HT1080 (cell line): ENCODE measurements around the gene PDZD2. TPM values are rescaled to one million over a fixed set of nuclear protein-coding genes. Genes with fewer than 3 reads are reported as not detected.
"Not testable (repeated sequence)": the region's sequence is repeated elsewhere in the genome, so short reads cannot be mapped to it uniquely, and the experiment has no call there.

Source experiments
- DNase-seq: peaks from one replicate; pipeline ENCODE4 v3.0.0-alpha.2; 2015; ENCODE audit warnings: low read depth
- total RNA-seq: library from RNA; depleted of rRNA; stranded (reverse); fragments of >200 nt; shearing (Covaris generic); gene quantifications from 2 replicates; pipeline ENCODE4 v1.2.3, GENCODE V29; 2014

Gene PDZD2
- total RNA-seq, 1 experiment from 2014 or later, result 1.1 TPM

DNA sequence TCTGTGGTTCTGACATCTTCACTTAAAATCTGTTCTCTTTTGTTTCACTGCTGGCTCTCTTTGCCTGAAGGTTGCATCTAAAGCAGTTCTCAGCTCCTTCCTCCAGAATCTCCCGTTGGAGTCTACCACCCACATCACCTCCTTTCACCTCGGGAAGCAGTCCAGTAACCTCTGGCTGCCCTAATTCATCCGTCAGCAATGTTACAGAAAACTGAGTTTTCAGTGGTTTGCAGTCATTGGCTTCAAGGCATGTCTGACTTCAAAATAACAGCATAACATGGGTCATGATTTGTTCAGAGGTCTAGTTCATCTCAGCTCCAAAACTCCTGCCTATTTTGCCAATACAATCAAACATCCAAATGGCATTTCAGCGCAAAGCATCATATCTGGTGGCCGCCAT, 427.5 kb downstream of the PDZD2 start:
- no peak for DNase-seq

DNA sequence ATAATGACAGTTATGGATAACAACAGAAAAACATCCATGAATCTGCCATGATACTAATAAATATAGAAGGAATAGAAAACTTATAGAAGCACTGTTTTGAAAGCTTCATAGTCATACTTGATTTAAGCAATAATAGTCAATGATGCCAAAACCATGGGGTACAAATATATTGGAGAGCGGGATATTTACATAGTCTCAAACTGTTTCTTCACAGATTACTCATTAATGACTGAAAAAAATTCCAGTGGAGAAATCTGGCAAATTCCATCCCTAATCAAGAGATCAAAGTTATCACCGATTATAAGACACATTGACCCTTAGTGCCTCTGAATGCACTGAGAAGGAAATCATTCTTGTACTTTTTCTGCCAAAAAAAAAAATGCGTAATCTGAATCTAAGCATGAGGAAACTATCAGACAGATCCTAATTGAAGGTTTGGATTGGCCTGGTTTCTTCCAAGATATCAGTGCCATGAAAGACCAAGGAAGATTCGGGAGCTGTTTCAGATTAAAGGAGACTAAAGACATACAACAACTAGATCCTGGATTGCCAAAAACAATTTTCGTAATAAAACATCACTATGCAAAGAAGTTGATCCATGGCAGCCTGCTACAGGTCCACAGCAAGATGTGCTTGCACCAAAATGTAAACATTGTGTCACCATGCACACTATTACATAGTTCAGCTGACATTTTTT, 429.0 kb downstream of the PDZD2 start:
- no peak for DNase-seq

DNA sequence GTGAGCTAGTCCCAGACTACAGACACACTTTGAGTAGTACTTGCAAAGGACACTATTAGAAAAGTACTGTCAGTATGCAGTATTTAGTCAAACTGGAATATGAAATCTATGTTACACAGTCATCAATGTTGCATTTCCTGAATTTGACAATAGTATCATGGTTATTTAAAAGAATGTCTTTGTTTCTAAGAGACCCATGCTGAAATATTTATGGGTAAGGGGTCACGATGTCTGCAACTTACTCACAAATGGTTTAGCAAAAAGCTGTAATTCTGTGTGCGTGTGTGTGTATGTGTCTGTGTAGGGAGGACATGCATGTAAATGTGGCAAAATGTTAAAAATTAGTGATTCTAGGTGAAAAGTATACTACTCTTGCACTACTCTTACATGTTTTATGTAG, 429.6 kb downstream of the PDZD2 start:
- DNase-seq, result no peak

DNA sequence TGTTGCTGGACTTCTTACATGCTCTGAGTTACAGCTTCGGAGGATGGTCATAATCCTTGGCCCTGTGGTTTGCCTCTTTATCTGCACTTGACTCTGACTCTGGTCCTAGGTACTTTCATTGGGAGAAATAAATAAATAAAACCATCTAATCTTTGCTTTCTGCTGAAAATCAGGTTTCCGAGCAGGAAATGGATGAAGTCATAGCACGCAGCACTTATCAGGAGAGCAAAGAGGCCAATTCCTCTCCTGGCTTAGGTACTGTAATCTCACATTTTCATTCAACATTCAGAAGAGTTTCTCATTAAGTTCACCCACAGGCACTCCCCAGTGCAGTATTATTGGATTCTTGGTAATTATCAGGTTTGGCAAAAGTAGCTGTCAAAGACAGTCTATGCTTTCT, 430.5 kb downstream of the PDZD2 start:
- DNase-seq, result no peak

DNA sequence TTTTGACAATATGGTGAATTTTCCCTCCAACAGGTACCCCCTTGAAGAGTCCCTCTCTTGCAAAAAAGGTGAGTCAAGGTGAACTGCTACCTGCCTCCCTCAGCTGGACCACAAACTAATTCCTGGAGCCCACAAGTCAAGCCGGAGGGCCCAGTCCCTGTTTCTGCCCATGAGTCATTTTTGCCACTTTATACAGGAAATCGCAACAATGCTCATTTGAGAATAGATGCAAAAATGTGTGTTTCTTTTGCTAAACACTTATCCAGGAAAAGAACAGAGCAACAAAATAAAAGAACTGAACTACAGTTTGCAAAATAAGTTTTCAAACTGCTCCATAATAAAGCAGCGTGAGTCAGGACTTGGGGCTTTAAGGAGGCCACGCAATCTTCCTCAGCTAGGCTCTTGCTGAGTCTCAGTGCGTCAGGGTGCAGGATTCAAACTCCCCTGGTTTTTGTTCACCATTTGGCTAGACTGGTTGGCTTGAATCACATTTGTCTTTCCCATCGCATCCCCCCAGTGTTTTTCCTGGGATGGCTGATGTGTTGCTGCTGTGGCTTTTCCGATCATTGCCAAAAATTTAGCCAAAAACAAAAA, 432.5 kb downstream of the PDZD2 start:
- peak; percentile 35 for DNase-seq

DNA sequence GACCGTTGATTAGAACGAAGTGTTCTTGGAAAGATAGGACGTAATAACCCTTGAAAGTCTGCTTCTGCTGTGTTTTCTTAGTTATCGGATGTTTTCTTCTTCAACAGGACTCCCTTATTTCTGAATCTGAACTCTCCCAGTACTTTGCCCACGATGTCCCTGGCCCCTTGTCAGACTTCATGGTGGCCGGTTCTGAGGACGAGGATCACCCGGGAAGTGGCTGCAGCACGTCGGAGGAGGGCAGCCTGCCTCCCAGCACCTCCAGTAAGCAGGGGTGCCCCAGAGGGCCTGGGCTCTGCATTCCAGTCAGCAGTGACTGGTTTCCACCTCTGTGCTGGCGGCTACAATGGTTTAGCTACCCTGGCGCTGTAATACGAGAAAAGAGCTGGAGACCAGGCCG, 433.1 kb downstream of the PDZD2 start:
- DNase-seq, result no peak

DNA sequence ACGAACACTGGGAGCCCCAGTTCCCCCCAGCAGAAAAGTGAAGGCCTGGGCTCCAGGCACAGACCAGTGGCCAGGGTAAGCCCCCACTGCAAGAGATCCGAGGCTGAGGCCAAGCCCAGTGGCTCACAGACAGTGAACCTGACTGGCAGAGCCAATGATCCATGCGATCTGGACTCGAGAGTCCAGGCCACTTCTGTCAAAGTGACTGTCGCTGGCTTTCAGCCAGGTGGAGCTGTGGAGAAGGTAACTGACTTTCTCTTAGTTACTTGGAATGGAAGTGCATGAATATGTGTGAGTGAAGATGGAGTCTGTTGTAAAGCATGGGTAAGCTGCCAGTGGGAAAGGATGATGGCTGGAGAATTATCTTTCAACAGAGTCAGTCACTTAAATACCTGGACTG, 435.5 kb downstream of the PDZD2 start:
- DNase-seq, result no peak

DNA sequence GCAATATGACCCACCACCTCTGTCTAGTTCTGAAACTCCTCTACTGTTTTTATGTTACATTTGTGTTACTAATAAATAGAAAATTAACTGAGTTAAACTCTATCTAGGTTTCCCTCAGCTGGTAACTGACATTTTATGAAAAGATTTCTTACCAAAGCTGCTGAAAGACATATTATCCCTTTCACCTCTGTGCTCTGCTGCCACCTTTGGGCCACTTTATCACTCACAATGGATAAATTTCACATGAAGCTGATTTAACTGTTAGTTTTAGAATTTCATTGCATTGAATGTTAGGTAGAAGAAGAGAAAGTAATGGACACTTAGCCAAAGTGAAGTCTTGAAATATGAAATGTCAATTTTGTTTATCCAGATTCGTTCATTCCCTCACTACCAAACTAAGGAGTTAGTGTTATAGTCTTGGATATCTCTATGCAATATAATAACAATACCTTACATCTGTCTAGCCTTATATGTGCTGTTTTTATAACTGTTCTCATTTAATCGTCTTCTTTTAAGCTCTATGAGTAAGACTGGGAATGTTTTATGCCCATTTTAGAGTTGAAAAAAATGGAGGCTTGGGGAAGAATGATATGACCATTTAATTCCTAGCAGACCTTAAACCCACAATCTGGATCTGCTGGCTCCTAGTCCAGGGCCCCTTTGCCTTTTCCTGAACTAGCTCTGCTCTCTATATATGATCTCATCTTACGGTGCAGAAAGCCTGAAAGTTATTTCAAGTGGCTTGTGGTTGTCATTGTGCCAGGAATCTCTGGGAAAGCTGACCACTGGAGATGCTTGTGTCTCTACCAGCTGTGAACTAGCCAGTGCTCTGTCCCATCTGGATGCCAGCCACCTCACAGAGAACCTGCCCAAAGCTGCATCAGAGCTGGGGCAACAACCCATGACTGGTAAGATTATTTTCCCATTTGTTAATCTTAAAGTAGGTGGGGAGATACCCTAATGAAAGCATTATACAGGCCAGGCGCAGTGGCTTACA, 438.1 kb downstream of the PDZD2 start:
- peak; percentile 67 for DNase-seq

DNA sequence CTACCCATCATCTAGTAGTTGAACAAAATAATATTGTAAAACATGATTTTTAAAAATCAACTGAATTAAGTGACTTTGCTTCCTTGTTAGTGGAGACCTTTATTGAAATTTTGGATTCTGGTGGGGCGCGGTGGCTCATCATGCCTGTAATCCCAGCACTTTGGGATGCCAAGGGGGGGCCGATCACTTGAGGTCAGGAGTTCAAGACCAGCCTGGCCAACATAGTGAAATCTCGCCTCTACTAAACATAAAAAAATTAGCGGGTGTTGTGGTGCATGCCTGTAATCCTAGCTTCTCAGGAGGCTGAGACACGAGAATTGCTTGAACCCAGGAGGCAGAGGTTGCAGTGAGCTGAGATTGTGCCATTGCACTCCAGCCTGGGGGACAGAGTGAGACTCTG, 439.9 kb downstream of the PDZD2 start:
- not testable (repeated sequence) for DNase-seq

DNA sequence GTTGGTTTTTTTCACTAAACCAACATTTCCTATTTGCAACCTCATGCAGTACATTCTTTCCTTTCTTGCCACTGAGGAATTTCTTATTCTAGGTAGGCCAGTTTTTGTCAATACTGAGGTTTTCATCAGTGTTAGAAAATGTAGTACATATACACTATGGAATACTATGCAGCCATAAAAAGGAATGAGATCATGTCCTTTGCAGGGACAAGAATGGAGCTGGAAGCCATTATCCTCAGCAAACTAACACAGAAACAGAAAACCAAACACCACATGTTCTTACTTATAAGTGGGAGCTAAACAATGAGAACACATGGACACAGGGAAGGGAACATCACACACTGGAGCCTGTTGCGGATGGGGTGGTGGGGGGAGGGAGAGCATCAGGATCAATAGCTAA, 441.6 kb downstream of the PDZD2 start:
- not testable (repeated sequence) for DNase-seq

DNA sequence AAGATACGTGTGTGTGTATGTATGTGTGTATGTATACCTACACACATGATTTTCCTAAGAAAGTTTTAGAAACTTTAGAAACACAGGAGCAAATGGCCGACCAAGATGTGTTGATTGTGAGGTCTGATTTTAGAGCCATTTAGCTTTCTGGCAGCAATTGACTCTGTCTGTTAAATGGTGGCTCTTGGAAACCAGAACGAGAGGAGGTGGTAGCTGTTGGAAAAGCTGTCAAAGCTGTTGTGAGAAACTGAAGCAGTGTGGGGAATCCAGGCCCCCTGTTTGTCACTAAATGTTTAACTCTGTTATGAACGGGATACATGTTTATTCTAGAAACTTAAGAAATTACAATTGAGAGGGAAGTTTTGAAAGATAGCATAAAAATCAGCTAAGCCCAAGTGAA, 443.8 kb downstream of the PDZD2 start:
- DNase-seq, result no peak

DNA sequence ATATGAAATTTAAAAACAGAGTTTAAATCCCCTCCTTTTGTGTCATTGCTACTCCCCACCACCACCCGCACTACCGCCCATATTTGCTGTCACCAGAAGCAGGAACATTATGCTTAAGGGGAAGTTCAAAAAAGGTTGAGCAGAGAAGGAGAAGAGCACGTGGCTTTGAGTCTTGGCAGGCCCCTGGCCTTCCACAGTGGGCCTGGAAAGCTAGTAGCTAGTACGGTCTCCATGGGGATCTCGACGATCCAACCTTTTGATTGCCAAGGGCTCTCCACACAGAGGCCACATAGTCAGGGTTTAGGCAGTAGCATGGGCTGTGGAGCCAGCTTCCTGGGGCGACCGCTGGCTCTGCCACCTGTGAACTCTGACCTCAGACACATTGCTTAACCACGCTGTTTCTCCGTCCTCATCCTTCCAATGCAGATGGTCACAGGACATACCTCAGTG, 445.1 kb downstream of the PDZD2 start:
- no peak for DNase-seq

DNA sequence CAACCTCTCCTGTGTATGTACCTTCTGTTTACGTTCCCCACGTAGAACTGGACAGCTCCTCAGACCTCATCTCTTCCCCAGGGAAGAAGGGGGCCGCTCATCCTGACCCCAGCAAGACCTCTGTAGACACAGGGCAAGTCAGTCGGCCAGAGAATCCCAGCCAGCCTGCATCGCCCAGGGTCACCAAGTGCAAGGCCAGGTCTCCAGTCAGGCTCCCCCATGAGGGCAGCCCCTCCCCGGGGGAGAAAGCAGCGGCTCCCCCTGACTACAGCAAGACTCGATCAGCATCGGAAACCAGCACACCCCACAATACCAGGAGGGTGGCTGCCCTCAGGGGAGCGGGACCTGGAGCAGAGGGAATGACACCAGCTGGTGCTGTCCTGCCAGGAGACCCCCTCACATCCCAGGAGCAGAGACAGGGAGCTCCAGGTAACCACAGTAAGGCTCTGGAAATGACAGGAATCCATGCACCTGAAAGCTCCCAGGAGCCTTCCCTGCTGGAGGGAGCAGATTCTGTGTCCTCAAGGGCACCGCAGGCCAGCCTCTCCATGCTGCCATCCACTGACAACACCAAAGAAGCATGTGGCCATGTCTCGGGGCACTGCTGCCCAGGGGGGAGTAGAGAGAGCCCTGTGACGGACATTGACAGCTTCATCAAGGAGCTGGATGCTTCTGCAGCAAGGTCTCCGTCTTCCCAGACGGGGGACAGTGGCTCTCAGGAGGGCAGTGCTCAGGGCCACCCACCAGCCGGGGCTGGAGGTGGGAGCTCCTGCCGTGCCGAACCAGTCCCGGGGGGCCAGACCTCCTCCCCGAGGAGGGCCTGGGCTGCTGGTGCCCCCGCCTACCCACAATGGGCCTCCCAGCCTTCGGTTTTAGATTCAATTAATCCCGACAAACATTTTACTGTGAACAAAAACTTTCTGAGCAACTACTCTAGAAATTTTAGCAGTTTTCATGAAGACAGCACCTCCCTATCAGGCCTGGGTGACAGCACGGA, 448.5 kb downstream of the PDZD2 start:
- DNase-seq, result no peak

DNA sequence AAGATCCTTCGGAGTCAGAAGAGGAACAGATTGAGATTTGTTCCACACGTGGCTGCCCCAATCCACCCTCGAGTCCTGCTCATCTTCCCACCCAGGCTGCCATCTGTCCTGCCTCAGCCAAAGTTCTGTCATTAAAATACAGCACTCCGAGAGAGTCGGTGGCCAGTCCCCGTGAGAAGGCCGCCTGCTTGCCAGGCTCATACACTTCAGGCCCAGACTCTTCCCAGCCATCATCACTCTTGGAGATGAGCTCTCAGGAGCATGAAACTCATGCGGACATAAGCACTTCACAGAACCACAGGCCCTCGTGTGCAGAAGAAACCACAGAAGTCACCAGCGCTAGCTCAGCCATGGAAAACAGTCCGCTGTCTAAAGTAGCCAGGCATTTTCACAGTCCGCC, 449.3 kb downstream of the PDZD2 start:
- no peak for DNase-seq

DNA sequence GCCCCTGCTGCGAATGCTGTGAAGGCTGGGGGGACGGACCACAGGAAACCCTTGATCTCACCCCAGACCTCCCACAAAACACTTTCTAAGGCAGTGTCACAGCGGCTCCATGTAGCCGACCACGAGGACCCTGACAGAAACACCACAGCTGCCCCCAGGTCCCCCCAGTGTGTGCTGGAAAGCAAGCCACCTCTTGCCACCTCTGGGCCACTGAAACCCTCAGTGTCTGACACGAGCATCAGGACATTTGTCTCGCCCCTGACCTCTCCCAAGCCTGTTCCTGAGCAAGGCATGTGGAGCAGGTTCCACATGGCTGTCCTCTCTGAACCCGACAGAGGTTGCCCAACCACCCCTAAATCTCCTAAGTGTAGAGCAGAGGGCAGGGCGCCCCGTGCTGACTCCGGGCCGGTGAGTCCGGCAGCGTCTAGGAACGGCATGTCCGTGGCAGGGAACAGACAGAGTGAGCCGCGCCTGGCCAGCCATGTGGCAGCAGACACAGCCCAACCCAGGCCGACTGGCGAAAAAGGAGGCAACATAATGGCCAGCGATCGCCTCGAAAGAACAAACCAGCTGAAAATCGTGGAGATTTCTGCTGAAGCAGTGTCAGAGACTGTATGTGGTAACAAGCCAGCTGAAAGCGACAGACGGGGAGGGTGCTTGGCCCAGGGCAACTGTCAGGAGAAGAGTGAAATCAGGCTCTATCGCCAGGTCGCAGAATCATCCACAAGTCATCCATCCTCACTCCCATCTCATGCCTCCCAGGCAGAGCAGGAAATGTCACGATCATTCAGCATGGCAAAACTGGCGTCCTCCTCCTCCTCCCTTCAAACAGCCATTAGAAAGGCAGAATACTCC, 450.4 kb downstream of the PDZD2 start:
- no peak for DNase-seq

DNA sequence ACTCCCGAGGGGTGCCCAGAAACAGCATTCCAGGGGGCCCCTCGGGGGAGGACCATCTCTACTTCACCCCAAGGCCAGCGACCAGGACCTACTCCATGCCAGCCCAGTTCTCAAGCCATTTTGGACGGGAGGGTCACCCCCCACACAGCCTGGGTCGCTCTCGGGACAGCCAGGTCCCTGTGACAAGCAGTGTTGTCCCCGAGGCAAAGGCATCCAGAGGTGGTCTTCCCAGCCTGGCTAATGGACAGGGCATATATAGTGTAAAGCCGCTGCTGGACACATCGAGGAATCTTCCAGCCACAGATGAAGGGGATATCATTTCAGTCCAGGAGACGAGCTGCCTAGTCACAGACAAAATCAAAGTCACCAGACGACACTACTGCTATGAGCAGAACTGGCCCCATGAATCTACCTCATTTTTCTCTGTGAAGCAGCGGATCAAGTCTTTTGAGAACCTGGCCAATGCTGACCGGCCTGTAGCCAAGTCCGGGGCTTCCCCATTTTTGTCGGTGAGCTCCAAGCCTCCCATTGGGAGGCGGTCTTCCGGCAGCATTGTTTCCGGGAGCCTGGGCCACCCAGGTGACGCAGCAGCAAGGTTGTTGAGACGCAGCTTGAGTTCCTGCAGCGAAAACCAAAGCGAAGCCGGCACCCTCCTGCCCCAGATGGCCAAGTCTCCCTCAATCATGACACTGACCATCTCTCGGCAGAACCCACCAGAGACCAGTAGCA, 451.3 kb downstream of the PDZD2 start:
- no peak for DNase-seq

DNA sequence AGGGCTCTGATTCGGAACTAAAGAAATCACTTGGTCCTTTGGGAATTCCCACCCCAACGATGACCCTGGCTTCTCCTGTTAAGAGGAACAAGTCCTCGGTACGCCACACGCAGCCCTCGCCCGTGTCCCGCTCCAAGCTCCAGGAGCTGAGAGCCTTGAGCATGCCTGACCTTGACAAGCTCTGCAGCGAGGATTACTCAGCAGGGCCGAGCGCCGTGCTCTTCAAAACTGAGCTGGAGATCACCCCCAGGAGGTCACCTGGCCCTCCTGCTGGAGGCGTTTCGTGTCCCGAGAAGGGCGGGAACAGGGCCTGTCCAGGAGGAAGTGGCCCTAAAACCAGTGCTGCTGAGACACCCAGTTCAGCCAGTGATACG, 451.8 kb downstream of the PDZD2 start:
- no peak for DNase-seq

DNA sequence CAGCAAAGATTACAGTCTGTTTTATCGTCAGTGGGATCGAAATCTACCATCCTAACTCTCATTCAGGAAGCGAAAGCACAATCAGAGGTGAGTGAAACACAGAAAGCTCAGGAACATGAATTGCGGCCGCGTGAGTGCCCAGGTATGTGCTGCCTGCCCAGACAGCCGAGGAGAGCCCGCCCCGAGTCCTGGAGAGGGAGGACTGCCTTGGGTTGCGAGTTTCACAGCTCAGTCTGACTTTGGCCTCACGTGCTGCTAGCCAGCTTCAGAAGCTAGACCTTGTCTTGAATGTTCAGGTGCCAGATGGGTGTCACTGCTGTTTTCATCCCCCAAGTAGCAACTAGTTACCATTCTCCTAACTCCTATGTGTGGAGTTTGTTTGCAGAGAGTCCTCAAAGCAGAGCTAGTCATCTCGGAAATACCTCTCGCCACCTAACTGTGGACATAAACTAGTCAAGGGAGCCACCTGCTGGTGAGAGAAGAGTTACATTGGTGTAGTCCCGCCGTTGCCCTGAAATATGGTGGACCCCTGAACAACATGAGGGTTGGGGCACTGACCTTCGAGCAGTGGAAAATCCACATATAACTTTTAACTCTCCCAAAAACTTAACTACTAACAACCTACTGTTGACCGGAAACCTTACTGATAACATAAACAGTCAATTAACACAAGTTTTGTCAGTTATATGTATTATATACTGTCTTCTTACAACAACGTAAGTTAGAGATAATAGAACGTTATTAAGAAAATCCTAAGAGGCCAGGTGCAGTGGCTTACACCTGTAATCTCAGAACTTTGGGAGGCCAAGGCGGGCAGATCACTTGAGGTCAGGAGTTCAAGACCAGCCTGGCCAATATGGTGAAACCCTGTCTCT, 454.2 kb downstream of the PDZD2 start:
- peak; percentile 62 for DNase-seq
